Suppressor macrophage (primary cell): Measurements from ENCODE around the gene TROAP.

Experiments used
- DNase-seq, 4 experiments: peaks; one replicate each; pipeline ENCODE4 v3.0.0-alpha.2; 2020 to 2022

Gene TROAP

DNA sequence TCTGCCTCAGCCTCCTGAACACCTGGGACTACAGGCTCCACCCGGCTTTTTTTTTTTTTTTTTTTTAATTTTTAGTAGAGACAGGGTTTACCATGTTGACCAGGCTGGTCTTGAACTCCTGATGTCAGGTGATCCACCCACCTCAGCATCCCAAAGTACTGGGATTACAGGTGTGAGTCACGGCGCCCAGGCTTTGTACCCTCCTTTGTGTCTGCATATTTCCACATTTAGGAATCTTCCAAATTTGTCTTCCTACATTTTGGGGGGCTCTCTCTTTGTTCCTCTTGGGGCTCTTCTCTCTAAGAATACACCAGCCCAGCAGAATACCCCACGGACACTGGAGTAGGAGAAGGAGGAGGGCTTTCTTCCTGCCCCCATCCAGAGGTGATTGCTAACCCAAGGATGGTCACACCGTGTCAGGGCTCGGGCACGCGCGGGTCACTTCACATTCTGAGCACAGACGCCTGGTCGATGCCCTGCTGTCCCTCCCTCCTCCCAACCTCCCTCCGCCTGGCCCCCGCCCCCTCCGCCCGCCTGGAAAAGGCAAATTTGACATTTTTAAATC lies 21.5 kb downstream of the TROAP start:
- no peak for DNase-seq

DNA sequence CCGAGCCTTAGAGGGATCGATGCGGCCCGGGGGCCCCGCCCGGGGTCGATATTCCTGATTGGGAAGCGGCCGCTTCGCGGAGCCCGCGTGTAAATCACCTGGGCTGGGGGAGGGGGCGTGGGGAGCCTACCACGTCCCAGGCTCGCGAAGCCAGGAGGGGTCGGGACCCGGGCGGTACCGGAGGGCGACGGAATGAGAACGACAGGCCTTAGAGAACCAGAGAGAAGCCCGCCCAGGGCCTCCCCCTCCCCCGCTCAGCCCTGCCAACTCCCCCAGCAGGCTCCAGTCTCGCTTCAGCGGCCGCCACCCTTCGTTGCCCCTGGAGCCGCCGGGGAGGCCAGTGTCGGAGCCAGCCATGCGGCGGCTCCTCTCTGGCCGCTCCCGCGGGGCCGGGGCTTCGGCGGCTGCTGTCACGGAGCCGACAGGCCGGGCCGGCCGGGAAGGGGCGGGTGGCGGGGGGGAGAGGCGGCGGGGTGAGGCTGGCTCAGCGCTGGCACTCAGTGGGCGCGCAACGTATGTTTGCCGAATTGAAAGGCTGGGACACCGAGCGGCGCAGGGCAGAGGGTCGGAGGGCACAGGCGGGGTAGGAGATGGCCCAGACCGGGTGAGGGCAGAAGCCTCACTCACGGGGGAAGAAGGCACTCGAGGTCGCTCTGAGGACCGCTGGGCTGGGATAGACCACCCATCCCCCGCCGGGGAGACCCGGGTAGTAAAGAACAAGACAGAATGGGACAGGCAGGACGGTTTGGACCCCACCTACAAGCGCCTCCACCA lies 22.2 kb downstream of the TROAP start:
- DNase-seq = peak in 1 of 4 experiments; percentile 56

DNA sequence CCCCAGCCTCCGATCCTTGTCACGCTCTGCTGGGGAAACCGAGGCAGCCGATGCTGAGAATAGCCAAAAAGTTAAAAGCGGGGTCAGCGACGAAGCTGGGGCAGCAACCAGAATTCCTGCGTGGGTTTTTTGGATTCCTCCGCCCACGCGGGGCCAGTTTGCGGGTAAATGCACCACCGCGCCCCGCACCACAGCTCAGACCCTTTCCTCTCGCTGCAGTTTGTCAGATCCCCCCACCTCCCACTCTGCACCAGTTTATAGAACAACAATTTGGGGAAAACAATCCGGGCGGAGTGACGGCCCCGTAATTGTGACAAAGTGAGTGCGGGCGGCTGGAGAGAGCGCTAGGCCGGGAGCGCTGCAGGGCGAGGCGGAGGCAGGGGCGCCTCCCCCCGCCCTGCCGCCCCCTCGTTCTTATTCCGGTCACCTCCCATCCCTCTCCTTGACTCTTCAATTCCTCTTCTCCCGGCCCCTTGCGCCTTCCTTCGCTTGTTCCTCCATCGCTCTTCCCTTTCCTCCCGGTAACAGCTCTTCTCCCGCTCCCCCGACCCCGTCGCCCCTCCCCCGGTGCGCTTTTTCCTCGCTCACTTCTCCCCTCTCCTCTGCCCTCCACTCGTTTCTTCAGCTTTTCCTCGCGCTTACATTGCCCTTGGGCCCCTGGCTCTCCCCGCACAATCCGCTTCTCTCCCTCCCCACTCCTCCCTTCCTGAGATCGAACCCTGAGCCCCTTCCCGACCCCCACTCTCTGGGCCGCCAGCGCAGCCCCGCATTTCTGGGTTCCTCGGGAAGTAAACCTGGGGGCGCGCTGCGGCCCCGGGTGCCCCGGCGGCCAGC lies 23.0 kb downstream of the TROAP start:
- peak in 1 of 4 experiments; percentile 34 for DNase-seq

DNA sequence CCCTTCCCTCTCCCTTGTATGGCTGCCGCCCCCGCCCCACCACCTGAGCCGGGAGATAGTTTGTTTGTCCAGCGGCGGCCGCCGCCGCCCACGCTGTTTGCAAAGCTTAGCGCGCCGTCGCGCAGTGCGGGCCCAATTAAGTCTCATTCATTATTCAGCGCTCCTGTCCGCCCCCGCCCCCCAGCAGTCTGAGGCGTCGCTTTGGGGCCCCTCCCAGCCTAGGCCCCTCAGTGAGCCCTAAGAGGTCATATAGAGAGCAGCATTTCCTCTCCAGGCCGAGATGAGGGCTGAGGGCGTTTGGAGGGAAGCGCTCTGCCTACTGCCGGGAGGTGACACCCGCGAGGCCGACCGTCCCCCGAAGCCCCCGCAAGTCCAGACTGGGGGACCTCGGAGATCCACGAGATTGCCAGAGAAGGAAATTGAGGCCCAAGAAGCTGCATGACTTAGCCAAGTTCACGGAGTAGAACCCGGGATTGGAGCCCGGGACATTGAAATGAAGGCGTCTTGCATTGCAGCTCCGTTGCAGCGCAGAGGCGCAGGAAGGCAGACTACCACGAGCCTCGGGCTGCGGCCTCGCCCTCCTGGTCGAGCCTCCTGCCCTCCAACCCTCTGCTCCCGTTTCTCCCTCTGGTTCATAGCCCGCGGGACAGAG lies 23.7 kb downstream of the TROAP start, which contains the start of gene DNAJC22:
Gene DNAJC22 (plus strand): TSS at position 230 of the 652 bp plus-strand sequence. CDS start 1,985 bp downstream, outside the sequence.
- DNase-seq = peak in 2 of 4 experiments; percentile 34 to 52

DNA sequence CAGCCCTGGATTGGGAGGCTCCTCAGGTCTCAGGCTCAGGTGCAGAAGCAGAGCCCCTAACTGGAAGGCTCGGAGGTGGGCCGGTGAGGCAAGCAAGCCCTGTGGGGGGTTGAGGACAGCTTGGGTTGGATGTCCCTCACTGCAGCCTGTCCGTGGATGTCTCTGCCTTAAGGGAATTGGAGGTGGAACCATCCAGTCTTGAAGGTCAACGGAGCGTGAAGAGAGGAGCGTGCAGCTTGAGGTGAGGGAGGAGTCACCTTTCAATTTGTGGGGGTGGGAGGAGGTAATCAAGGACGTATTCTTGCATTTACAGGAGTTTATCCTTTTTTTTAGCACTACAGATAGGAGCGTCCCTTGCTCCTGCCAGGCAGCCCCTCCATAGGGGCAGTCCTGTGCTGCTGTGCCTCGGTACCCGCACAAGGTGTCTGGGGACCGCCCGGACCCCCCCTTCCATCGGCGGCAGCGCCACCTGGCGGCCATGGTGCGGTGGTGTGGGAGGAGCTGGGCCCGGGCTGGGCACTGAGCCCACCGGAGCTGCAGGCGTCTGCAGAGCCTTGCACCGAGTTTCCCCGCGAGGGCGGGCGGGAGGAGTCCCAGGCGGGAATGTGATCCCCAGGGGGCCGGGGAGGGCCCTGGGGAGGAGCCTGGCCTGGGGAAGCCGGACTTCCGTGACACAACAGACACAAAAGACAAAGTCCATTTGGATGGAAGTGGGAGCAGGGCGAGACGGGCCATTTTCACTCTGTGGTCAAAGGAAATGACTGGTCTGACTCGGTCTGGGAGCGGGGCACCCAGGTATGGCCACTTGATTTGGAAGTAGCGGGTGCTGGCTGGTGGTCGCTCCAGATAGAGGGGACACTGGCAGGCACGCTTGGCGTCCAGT lies 24.5 kb downstream of the TROAP start:
- peak; percentile 58 to 81 (median 71) for DNase-seq

DNA sequence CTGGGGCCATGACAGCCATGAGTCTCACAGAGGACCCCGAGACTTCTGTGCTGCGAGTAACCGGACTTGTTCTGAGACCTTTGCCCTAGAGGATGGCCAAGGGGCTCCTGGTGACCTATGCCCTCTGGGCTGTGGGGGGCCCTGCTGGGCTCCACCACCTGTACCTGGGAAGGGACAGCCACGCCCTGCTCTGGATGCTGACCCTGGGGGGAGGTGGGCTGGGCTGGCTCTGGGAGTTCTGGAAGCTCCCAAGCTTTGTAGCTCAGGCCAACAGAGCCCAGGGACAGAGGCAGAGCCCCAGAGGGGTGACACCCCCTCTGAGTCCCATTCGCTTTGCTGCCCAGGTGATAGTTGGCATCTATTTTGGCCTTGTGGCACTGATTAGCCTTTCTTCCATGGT lies 25.7 kb downstream of the TROAP start:
- no peak for DNase-seq

DNA sequence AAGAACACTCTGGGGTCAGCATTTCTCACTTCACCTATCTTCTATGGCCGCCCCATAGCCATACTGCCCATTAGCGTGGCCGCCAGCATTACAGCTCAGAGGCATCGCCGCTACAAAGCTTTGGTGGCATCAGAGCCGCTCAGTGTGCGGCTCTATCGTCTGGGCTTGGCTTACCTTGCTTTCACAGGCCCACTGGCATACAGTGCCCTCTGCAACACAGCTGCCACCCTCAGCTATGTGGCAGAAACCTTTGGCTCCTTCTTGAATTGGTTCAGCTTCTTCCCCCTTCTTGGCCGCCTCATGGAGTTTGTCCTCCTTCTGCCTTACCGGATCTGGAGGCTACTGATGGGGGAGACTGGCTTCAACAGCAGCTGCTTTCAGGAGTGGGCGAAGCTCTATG lies 26.2 kb downstream of the TROAP start:
- no peak for DNase-seq

DNA sequence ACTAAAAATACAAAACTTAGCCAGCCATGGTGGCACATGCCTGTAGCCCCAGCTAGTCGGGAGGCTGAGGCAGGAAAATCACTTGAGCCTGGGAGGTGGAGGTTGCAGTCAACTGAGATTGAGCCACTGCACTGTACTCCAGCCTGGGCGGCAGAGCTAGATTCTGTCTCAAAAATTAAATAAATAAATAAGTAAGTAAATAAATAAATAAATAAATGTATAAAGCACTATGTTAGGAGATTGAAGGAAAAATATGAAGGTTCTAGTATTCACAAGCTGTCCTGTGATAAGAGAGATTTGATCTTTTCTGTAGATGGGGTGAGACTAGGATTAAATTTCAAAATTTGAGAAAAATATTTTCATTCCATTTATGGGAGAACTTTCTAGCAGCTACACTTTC lies 29.3 kb downstream of the TROAP start:
- DNase-seq = no peak

DNA sequence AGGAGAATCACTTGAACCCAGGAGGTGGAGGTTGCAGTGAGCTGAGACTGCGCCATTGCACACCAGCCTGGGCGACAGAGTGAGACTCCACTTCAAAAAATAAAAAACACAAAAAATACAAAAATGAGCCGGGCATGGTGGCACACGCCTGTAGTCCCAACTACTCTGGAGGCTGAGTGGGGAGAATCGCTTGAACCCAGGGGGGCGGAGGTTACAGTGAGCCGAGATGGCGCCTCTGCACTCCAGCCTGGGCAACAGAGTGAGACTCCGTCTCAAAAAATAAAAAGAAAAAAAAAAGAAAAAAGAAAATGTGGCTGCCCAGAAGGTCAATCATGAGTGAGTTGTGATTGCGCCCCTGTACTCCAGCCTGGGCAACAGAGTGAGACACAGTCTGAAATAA lies 32.9 kb downstream of the TROAP start:
- DNase-seq = no peak

DNA sequence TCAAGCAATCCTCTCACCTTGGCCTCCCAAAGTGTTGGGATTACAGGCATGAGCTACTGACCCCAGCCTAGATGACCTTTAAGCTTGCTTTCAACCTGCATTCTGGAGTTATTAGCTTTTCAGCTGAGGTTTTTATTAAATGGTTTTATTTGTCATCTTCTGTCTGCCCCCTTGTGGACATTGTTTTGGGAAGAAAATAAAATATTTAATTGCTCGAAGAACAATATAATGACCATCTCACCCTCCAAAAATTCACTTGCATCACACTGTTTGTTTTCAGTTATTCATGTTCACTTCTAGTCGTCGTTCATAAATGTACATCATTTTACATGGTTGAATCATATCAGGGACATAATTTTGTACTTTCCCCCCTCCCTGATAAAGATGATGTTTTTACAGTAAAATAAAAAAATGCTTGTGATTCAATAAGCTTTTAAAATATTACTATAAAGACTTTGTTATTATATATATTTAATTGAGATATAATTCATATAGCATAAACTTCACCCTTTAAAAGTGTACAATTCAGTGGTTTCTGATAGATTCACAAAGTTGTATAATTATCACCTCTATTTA lies 34.1 kb downstream of the TROAP start:
- DNase-seq = peak in 3 of 4 experiments; percentile 47 to 78 (median 62)

DNA sequence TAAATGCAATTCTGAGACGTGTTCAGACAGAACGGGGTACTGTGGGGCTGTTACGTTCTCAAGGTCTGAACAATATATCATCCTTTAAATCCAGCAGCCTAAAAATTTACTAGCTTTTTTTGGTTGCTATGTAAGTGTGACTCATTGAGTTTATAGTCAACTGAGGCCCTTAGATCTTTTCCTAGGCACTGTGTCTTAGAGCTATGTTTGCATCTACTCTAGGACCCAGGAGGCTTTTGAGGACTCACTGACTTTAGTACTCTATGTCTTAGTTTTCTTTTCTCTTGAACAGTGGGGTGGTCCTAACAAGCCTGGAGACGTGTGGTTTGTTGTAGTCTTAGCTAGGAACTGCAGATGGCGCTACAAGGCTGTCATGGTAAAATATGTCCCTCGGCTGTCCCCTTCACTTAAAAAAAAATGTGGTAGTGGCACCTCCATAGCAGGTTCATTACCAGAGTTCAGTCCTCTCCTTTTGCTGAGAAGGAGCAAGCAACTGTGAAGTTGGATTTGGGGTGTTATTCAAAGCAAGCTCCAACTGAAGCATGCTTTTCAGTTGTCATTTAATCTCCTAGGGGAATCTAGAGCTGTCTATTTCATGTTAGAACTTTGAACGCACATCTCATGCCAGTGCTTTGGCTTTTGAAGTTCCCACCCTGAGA lies 35.6 kb downstream of the TROAP start:
- peak; percentile 70 to 84 (median 74) for DNase-seq

DNA sequence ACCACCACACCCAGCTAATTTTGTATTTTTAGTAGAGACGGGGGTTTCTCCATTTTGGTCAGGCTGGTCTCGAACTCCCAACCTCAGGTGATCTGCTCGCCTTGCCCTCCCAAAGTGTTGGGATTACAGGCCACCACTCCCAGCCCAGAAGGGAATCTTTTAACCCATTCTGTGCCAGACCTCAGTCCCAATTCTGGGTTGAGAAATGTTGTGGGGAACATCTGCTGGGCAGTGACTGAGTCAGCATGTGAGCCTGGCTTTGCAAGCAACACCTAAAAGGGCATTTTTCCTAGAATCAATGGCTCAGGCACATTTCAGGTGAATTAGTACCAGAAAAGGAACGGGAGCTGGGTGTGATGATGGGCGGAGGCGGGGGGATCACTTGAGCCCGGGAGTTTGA lies 36.6 kb downstream of the TROAP start:
- DNase-seq = no peak

DNA sequence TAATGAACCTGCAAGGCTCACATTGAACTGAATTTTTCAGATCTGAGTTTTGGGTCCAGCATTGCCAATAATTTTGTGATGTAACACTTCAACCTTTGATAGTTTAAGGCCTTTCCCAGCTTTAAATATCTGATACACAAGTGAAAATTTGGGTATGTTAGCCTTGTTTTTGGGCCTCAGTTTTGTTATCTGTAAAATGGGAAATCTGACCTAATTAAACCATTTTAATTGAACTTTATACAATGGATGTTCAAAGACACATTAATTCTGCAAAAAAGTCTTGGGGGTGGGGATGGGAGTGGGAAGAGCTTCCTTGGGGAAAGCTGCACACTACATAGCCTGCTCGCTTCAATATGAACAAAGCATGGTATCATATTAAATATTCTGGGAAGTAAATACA lies 39.0 kb downstream of the TROAP start:
- DNase-seq = no peak

DNA sequence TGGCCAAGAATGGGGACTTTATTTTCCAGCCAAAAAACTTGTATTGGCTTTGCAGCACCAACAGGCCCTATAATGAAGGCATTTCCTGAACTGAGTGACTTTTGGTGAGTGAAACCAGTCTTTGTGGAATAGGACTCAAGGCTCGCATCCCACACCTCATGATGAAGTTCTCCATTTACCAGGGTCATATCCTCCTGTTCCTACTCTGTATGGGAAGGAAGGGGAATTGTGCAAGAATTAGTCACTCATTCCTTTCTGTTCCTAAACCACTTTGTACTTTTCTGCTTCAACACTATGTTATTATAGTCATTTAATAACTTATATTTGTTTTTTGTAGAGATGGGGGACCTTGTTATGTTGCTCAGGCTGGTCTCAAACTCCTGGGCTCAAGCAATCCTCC lies 41.9 kb downstream of the TROAP start:
- DNase-seq = peak; percentile 80 to 95 (median 89)

DNA sequence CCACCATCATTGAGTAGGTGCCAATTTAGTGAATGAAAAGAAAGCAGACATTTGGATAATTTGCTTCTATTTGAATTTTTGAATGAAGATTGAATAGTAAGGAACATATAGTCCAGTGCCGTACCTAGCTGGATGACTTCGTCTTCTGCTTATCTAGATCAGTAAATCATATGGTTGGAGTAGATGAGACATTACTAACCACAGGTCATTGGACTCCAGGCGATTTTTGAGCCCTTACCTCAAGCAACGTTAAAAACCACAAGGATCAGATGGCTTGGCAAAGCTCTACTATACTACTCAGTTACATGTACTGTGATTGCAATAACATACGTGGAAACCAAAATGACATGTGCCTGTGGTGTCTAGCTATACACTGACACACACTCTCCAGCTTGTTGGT lies 42.5 kb downstream of the TROAP start:
- peak in 3 of 4 experiments; percentile 21 to 48 (median 34) for DNase-seq

DNA sequence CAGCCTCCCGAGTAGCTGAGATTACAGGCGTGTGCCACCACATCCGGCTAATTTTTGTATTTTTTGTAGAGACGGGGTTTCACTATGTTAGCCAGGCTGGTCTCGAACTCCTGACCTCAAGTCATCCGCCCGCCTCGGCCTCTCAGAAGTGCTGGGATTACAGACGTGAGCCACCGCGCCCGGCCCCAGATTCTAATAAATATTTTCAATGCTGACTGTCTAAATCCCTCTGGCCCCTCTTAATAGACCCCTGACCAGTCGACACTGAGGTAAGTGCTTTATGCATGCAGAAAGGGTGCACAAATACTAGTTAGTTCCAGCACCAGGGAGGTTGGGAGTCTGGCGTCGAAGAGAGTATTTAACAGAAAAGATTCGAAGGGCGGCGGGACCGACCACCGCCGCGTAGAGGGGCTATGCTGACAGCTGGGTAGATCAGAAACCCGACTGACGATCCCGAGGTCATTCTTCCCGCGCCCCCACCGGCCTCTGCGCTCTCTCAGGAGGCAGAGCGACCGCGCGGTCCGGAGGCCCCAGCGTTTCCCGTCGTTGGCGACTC lies 43.1 kb downstream of the TROAP start:
- DNase-seq = no peak

DNA sequence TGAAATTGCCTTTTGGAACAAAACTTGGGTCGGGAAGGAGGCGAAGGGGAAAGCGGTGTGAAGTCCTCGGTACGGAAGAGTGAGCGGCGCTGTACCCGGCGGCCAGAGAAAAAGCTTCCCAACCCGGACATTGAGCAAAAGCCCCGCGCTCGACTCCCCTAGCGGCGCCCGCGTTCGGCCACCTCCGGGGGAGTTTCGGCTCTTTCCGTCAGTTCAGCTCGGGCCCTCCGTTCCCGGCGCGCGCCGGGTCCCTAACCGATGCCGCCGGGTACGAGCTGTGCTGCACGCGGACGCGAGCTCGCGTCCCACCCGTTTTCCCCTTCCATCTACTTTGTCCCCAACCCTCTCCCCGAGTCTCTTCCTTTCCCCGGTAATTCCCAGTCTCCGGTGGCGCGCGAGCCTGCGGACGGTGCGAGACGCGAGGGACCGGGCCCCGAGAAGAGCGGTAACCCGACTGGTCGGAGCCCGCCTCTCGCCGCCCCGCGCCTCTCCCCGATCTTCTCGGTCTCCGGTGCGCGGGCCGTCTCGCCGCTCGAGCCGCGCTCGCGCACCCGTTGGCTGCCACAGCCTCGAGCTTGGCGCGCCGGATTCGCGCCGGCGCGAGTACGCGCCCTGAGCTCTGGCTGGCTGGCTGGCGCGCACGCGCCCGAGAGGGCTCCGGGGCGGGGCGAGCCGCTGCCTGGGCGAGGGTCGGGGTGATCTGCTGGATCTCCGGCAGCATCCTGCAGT lies 43.8 kb downstream of the TROAP start:
- peak; percentile 93 to 97 (median 94) for DNase-seq

DNA sequence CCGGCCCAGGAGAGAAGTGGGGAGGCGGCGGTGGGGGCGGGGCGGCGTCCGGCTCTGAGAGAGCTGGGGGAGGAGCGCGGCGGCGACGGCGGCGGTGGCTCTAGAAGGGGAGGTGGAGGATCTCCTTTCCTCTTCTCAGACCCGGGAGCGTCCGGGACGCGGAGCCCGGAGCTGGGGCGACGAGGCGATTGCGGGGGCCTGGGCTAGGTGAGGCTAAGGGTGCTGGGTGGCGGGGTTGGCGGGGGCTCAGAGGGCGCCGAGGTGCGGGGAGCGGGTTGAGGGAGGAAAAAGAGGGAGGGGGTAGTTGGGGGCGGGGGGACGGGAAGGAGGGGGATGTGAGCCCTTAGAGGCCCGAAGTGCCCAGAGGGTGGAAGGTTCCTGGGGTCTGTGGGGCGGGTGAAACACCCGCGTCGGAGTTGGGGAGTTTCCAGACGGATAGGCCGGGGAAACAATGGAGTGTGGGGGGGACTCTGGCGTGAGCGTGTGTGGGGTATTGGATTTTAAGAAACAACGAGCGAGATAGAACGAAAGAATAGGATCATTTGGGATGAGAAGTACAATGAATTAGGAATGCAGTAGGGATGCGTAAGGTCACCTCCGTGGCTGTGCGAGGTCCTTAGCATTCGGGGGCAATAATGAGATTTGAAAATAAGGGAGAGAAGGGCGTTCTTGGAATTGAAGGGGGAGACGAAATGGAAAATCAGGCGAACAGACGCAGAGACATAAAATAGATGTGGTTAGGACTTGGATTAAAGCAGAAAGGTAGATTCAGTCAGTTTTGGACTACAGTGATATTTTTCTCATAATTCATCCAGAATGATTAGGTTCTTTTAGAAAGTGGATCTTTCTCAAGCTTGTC lies 44.6 kb downstream of the TROAP start, which contains the start of gene SPATS2:
Gene SPATS2 (plus strand): TSS at position 82 of the 859 bp plus-strand sequence. CDS start 93,551 bp downstream, outside the sequence.
- peak in 1 of 4 experiments; percentile 36 for DNase-seq

DNA sequence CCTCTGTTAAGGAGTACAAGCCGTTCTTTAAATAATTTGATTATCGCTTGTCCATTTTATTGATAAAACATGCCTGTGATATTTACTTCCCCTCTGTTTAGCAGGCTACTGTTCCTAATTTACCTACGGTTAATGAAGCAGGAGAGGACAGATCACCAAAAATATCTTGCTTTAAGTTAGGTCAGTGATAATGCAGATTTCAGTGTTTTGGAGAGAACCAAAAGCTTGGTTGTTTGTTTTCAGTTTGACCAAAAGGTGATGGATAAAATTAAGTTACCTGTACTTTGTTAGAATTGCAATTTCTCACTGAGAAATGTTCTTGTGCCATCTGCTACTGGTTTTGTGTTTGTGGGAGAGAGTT lies 45.2 kb downstream of the TROAP start:
- no peak for DNase-seq
